Glutamatergic neuron (in vitro differentiated cells): Measurements from ENCODE around the gene EDA. TPM values are rescaled to one million over a fixed set of nuclear protein-coding genes. Genes with fewer than 3 reads are reported as not detected.
"Not testable (repeated sequence)": the region's sequence is repeated elsewhere in the genome, so short reads cannot be mapped to it uniquely, and the experiment has no call there.

Experiments used
- DNase-seq: peaks from one replicate; pipeline ENCODE4 v3.0.0; 2022
- H3K27ac Mint-ChIP-seq: one replicate; pipeline ENCODE4 v1.8.0; 2020; ENCODE audit warnings: mild to moderate bottlenecking, mixed read lengths, inconsistent platforms; ENCODE audit not compliant: unreplicated experiment
- H3K27me3 Mint-ChIP-seq: one replicate; pipeline ENCODE4 v1.8.0; 2020; ENCODE audit warnings: mild to moderate bottlenecking, moderate library complexity, mixed read lengths, inconsistent platforms; ENCODE audit not compliant: unreplicated experiment
- H3K36me3 Mint-ChIP-seq: one replicate; pipeline ENCODE4 v1.8.0; 2020; ENCODE audit warnings: mild to moderate bottlenecking, mixed read lengths, inconsistent platforms; ENCODE audit not compliant: unreplicated experiment
- H3K4me1 Mint-ChIP-seq: one replicate; pipeline ENCODE4 v1.8.0; 2020; ENCODE audit warnings: mild to moderate bottlenecking, low read depth, mixed read lengths, inconsistent platforms; ENCODE audit not compliant: unreplicated experiment
- H3K4me3 Mint-ChIP-seq: one replicate; pipeline ENCODE4 v1.8.0; 2020; ENCODE audit warnings: mild to moderate bottlenecking, mixed read lengths, inconsistent platforms; ENCODE audit not compliant: unreplicated experiment
- H3K9me3 Mint-ChIP-seq: one replicate; pipeline ENCODE4 v1.8.0; 2020; ENCODE audit warnings: mild to moderate bottlenecking, moderate library complexity, mixed read lengths, inconsistent platforms; ENCODE audit not compliant: unreplicated experiment
- total RNA-seq: library from RNA; stranded (reverse); fragmentation: NEBNext Ultra II Directional; extraction: Animal tissue kit (Norgen Biotek cat#: 25700); gene quantifications from one replicate; pipeline ENCODE4 v1.2.1, GENCODE V29; 2021; ENCODE audit not compliant: unreplicated experiment
- TF ChIP-seq, protein P1 (sequence below): fragments of 200-600 bp; sonication (generic); IDR thresholded peaks from one replicate; pipeline ENCODE4 v1.5.0; 2021; ENCODE audit not compliant: partially characterized antibody, unreplicated experiment

The EDA gene
- total RNA-seq, 1 donor from 2014 or later: 1.7 TPM

DNA sequence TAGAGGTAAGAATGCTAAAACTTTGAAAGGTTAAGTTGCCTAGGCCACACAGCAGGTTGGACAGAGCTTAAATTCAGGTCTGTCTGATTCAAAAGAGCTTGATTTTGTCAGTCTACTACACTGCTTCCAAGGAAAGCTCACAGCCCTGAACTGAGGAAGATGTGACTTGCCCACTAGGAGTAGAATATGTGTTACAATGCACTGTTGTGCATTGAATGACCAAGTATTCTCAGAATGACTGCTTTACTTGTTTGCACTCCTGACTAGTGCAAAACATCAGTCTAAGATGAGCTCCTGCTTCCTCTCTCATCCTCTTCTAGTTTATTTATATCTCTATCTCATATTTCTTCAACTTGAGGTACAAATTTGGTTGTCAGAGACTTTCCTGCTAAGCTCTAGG lies 377.6 kb downstream of the EDA start:
- Mint-ChIP-seq H3K9me3 (no peaks in the 10 kb centered on the region), H3K4me3 (no peak overlapping the region), H3K27me3 (no peaks in the 10 kb centered on the region), H3K36me3 (no peaks in the 10 kb centered on the region), H3K4me1 (no peaks in the 10 kb centered on the region), H3K27ac (no peak overlapping the region)
- no peak for DNase-seq
- TF ChIP-seq, protein P1, sequence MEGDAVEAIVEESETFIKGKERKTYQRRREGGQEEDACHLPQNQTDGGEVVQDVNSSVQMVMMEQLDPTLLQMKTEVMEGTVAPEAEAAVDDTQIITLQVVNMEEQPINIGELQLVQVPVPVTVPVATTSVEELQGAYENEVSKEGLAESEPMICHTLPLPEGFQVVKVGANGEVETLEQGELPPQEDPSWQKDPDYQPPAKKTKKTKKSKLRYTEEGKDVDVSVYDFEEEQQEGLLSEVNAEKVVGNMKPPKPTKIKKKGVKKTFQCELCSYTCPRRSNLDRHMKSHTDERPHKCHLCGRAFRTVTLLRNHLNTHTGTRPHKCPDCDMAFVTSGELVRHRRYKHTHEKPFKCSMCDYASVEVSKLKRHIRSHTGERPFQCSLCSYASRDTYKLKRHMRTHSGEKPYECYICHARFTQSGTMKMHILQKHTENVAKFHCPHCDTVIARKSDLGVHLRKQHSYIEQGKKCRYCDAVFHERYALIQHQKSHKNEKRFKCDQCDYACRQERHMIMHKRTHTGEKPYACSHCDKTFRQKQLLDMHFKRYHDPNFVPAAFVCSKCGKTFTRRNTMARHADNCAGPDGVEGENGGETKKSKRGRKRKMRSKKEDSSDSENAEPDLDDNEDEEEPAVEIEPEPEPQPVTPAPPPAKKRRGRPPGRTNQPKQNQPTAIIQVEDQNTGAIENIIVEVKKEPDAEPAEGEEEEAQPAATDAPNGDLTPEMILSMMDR: no peak

DNA sequence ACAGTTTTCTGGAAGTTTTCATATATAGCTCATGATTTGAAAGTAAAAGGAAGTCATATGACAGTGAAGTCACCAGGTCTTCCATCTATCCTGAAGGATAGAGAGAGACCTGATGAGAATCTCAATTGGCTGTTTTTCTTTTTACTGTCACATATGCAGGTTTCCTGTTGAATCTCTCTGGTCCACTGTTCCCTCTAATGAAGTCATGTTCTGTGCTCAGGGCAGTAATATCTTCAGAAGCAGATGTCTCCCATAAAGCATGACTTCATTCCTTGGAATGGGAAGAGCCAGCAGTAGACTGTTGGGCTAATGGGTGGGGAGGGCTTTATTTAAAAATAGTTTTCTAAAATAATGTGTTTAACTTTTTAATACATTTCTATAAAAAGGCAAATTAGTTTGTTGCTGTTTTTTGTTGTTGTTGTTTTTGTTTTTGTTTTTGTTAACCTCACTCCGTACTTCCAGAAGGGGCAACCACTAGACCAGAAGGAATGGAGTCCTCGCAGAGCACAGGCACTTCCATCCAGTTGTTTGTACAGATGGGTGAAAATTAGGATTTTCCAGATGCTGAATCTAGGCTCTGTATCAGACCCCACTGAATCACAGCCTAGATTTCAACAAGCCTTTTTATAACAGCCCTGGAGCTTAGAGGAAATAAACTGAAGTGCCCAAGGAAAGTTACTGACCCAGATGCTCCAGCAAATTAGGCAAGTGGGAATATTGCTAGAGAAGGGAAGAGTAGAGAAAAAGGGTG lies 379.6 kb downstream of the EDA start:
- H3K36me3 Mint-ChIP-seq: no peaks in the 10 kb centered on the region
- TF ChIP-seq, protein P1: no peak

DNA sequence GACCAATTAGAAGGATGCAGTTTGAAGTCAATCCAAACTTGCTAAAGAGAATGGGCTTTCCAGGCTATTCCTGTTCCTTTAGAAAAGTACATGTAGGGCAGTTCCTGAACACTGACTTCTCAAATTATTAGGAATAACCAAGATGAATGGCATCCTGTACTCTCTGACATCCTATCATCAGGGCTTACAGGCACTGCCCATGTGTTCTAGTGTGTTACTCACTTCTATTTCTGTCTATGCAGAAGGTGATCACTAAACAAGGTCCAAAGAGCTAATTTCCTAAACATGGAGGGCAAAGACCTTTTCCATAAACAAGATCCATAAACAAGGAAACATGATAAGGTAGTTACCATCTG lies 380.2 kb downstream of the EDA start:
- TF ChIP-seq, protein P1: no peak
- H3K27ac Mint-ChIP-seq: no peak overlapping the region
- H3K4me3 Mint-ChIP-seq: no peak overlapping the region
- H3K4me1 Mint-ChIP-seq: no peaks in the 10 kb centered on the region
- no peaks in the 10 kb centered on the region for H3K36me3 Mint-ChIP-seq
- no peak for DNase-seq
- no peaks in the 10 kb centered on the region for H3K9me3 Mint-ChIP-seq
- H3K27me3 Mint-ChIP-seq: no peaks in the 10 kb centered on the region

More for the DNA sequence above, 379.6 kb downstream of the EDA start:
- Mint-ChIP-seq H3K4me3 (no peak overlapping the region), H3K27me3 (no peaks in the 10 kb centered on the region), H3K27ac (no peak overlapping the region), H3K4me1 (no peaks in the 10 kb centered on the region), H3K9me3 (no peaks in the 10 kb centered on the region)
- DNase-seq: no peak

DNA sequence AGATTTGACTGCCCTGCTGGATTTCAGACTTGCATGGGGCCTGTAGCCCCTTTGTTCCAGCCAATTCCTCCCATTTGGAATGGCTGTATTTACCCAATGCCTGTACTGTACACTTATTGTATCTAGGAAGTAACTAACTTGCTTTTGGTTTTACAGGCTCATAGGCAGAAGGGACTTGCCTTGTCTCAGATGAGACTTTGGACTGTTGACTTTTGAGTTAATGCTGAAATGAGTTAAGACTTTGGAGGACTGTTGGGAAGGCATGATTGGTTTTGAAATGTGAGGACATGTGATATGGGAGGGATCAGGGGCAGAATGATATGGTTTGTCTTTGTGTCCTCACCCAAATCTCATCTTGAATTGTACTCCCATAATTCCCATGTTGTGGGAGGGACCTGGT lies 382.4 kb downstream of the EDA start:
- H3K4me1 Mint-ChIP-seq: not testable (repeated sequence)

DNA sequence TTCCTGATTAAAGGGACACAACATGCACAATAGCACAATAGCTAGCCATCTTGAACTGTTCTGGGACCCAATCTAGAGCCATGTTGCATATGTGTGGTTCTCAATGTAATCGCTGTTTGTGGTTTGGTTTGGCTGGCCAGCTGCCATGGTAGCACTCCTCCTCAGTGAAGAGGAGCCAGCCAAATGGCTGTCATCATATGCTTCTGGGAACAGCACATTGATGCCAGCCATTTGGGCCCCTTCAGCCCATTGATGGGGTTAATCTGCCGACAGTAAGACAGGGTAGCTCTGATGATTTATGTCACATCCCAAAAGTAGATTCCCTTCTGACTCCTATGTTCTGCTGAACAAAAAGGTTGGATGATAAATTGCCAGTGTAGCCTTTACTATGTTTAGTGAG lies 385.4 kb downstream of the EDA start:
- no peaks in the 10 kb centered on the region for H3K4me1 Mint-ChIP-seq
- H3K36me3 Mint-ChIP-seq: no peaks in the 10 kb centered on the region
- no peak overlapping the region for H3K27ac Mint-ChIP-seq
- TF ChIP-seq, protein P1: no peak
- no peaks in the 10 kb centered on the region for H3K27me3 Mint-ChIP-seq
- no peak for DNase-seq
- no peak overlapping the region for H3K4me3 Mint-ChIP-seq
- peaks cover 1% of the 10 kb centered on the region for H3K9me3 Mint-ChIP-seq

More for the DNA sequence above, 382.4 kb downstream of the EDA start:
- not testable (repeated sequence) for H3K4me3 Mint-ChIP-seq, H3K9me3 Mint-ChIP-seq, H3K27me3 Mint-ChIP-seq, H3K36me3 Mint-ChIP-seq, DNase-seq, H3K27ac Mint-ChIP-seq
